Measurements from ENCODE around the gene ART5. TPM values are rescaled to one million over a fixed set of nuclear protein-coding genes. Genes with fewer than 3 reads are reported as not detected.
A peak's percentile ranks its signal among the peaks of the same experiment; 100 is the strongest.
"Not testable (repeated sequence)": the region's sequence is repeated elsewhere in the genome, so short reads cannot be mapped to it uniquely, and the experiment has no call there.

The ART5 gene
- polyA plus RNA-seq, 4 donors = 2.8 to 4.3 (median 3.5) TPM

DNA sequence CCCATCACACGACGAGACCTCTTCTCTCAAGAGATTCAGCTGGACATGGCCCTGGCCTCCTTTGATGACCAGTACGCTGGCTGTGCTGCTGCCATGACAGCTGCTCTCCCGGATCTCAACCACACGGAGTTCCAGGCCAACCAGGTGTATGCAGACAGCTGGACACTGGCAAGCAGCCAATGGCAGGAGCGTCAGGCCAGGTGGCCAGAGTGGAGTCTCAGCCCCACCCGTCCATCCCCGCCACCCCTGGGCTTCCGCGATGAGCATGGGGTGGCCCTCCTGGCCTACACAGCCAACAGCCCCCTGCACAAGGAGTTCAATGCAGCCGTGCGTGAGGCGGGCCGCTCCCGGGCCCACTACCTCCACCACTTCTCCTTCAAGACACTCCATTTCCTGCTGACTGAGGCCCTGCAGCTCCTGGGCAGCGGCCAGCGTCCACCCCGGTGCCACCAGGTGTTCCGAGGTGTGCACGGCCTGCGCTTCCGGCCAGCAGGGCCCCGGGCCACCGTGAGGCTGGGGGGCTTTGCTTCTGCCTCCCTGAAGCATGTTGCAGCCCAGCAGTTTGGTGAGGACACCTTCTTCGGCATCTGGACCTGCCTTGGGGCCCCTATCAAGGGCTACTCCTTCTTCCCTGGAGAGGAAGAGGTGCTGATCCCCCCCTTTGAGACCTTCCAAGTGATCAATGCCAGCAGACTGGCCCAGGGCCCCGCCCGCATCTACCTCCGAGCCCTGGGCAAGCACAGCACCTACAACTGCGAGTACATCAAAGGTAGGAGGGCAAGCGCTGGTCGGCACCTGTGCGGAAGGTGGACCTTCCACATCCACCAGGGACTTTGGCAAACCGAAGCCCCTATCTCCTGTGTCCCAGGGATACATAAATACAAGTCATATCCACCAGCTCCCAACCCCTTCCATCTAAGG, 18.1 kb upstream of the ART5 start:
- DNase-seq (ENCODE audit: low read depth in 4 of 4, low spot score in 3 of 4) = no peak

DNA sequence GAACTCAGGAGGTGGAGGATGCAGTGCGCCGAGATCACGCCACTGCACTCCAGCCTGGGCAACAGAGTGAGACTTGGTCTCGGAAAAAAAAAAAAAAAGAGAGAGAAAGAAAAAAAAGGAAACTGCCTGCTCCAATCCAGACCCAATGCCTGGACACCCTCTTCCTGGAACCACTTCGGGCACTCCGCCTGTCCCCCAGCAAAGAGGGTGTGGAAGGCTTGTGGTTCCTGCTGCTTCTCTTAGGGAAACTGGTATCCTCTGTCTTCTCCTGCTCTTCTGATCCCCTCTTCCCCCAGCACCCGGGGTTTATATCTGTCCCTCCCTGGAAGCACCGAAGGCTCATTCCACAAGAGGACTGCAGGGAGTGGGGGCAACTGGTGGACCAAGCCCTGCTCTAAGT, 16.5 kb upstream of the ART5 start:
- DNase-seq (ENCODE audit: low read depth in 4 of 4, low spot score in 3 of 4) = no peak

GRCh38 chr11:3657331-3657730, 15.5 kb upstream of the ART5 start:
- not testable (repeated sequence) for DNase-seq (ENCODE audit: low read depth in 4 of 4, low spot score in 3 of 4)

DNA sequence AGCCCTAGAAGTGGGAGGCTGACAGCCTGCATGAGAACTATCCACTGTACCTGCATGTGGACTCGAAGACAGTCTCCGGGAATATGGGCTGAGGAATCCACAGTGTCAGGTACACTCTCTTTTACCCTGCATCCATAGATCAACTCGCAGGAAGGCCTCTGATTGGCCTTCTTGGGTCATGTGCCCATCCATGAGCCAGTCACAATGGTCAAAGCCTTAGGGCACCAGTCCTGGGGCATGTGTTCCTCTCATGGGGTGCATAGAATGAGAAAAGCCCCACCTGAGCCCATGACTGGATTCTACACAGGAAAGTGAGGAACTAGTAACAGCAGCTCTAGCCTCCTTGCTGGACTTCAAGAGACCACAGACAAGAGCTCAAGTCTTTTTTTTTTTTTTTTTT, 13.8 kb upstream of the ART5 start:
- DNase-seq (ENCODE audit: low read depth in 4 of 4, low spot score in 3 of 4) = no peak

- not testable (repeated sequence) for DNase-seq (ENCODE audit: low read depth in 4 of 4, low spot score in 3 of 4)
These were observed 10.7 kb upstream of the ART5 start for GRCh38 chr11:3652514-3652913.

DNA sequence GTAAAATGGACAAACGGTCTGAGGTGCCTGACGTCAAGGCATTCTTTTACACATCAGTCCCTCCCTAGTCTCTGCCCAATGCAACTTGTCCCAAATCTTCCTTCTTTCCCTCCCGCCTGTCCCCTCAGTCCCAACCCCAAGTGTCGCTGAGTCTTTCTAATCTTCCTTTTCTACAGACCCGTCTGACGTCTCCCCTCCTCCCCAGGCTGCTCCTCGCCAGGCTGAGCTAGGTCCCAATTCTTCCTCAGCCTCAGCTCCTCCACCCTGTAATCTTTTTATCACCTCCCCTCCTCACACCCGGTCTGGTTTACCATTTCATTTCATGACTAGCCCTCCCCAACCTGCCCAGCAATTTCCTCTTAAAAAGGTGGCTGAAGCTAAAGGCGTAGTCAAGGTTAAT, 7.6 kb upstream of the ART5 start:
- DNase-seq (ENCODE audit: low read depth in 4 of 4, low spot score in 3 of 4) = not testable (repeated sequence)

DNA sequence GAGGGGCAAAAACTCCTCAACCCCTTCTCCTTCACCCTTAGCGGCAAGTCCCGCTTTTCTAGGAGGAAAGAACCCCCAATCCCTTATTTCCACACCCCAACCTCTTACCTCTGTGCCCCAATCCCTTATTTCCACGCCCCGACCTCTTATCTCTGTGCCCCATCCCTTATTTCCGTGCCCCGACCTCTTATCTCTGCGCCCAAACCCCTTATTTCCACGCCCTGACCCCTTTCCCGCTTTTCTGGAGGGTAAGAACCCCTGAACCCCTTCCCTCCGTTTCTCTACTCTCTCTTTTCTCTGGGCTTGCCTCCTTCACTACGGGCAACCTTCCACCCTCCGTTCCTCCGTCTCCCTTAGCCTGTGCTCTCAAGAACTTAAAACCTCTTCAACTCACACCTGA, 7.1 kb upstream of the ART5 start:
- not testable (repeated sequence) for DNase-seq (ENCODE audit: low read depth in 4 of 4, low spot score in 3 of 4)

- DNase-seq (ENCODE audit: low read depth in 4 of 4, low spot score in 3 of 4) = no peak
These were observed 3.8 kb upstream of the ART5 start for GRCh38 chr11:3645552-3645951.

GRCh38 chr11:3644817-3645235, 3.0 kb upstream of the ART5 start, which contains the start of gene ART1:
Gene ART1 (plus strand): TSS chr11:3645128. CDS start chr11:3659214, 14,086 bp downstream.
- DNase-seq (ENCODE audit: low read depth in 4 of 4, low spot score in 3 of 4) = no peak

GRCh38 chr11:3643102-3643546, 1.3 kb upstream of the ART5 start:
- not testable (repeated sequence) for DNase-seq (ENCODE audit: low read depth in 4 of 4, low spot score in 3 of 4)

GRCh38 chr11:3642071-3642951, 519 bp upstream of the ART5 start:
- DNase-seq (ENCODE audit: low read depth in 4 of 4, low spot score in 3 of 4) = peak; percentile 78 to 83 (median 80)

DNA sequence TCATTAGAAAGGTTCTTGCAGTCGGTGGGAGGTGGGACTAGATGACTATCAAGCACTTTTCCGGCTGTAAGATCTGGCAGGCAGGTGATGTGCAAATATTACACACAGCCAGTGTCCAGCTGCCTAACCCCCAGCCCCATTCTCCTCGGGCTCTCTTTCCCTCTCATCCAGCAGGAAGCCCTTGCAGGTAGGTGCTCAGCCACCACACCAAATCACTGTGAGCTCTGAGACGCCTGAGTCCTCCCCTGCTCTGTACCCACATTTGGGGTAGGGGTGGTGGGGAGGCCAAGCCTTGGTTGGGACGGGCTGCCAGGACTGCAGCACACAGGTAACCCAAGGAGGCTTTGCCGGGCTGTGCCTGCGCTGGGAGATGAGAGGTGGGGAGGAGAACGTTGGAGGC, 601 bp downstream of the ART5 start:
- no peak for DNase-seq (ENCODE audit: low read depth in 4 of 4, low spot score in 3 of 4)

DNA sequence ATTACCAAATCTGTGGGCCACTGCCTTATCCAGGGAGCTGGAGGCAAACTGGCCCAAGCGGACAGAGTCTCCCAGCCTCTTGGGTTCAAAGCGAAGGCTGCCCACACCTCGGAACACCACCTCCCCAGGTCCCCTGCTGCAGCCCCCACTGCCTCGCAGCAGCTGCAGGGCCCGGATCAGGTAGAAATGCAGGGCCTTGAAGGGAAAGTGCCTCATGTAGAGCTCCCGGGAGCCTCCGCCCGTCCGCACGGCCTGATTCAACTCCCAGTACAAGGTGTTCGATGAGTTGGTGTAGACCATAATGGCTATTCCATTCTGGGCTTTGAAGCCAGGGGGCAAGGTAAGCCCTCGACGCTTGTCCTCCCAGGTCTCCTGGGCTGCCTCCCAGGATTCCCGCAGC, 2.0 kb downstream of the ART5 start:
- no peak for DNase-seq (ENCODE audit: low read depth in 4 of 4, low spot score in 3 of 4)

DNA sequence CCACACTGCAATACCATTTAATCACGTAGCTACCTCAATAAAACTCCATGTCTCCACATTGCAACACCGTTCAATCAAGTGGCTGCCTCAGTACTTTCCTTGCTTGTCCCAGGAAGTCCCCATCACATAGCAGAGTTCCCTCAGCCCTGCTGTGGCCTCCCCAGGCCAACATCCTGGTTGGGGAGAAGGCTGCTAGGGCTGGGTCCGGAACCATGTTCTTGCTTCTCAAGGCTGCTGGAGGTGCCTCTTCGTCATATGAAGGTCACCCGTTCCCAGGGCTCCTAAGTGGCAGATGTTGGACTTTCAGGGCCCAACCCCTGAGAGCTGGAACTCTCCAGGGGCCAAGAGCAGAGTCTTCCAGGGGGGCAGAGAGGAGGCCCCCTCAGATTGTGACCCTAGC, 3.3 kb downstream of the ART5 start:
- no peak for DNase-seq (ENCODE audit: low read depth in 4 of 4, low spot score in 3 of 4)

DNA sequence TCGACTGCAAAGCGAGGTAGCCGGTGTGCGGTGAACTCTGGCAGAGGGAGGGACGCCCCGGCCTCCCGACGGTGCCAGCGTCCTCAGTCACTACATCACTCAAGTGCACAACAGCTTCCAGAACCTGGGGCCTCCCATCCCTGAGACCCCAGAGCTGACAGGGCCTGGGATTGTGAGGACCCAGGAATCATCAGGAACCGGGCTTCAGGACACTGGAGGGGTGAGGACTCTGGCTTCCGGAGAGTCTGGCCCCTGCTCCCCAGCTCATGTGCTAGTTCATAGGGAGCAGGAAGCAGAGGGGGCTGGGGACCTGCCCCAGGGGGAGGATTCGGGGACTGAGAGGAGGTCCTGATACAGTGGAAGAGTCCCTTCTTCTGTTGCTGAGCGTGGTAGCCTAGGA, 4.6 kb downstream of the ART5 start:
- no peak for DNase-seq (ENCODE audit: low read depth in 4 of 4, low spot score in 3 of 4)

- no peak for DNase-seq (ENCODE audit: low read depth in 4 of 4, low spot score in 3 of 4)
These were observed 6.0 kb downstream of the ART5 start for GRCh38 chr11:3635641-3636375.

DNA sequence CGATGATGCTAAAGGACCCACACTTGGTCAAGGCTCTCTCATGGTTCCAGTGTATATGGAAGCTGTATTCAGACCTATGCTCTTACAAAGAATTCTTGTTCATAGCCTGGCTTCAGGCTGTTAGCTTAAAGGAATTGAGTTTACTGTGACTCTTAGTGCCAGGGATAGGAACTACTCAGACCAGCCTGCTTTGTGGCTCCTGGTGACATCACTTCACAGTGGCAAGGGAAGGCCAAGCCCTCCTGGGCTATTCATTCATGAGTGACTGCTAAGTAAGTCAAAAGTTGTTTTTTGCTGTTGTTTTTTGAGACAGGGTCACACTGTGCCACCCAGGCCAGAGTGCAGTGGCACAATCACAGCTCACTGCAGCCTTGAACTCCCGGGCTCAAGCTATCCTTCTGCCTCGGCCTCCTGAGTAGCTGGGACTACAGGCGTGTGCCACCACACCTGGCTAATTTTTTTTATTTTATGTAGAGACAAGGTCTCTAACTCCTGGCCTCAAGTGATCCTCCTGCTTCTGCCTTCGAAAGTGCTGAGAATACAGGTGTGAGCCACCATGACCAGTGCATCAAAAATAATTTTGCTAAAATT, 9.6 kb downstream of the ART5 start:
- DNase-seq (ENCODE audit: low read depth in 4 of 4, low spot score in 3 of 4) = no peak

- DNase-seq (ENCODE audit: low read depth in 4 of 4, low spot score in 3 of 4) = no peak
These were observed 10.5 kb downstream of the ART5 start for GRCh38 chr11:3631331-3631730.

DNA sequence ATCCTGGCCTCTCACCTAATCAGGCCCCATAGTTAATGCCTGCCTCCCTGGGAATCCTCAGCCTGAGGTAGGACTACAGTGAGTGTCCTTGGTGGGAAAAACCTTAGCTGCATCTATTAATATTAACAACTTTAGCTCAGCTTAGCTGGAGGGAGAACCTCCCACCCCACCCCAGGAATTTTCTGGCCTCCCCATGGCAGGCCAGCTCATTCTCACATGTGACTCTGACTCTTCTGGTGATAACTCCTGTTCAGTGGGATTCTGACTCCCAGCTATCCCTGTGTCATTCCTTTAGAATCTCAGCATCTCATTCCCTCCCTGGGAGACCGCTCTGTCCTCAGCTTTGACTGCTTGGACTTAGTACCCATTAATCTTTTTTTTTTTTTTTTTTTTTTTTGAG, 14.5 kb downstream of the ART5 start:
- DNase-seq (ENCODE audit: low read depth in 4 of 4, low spot score in 3 of 4) = no peak

DNA sequence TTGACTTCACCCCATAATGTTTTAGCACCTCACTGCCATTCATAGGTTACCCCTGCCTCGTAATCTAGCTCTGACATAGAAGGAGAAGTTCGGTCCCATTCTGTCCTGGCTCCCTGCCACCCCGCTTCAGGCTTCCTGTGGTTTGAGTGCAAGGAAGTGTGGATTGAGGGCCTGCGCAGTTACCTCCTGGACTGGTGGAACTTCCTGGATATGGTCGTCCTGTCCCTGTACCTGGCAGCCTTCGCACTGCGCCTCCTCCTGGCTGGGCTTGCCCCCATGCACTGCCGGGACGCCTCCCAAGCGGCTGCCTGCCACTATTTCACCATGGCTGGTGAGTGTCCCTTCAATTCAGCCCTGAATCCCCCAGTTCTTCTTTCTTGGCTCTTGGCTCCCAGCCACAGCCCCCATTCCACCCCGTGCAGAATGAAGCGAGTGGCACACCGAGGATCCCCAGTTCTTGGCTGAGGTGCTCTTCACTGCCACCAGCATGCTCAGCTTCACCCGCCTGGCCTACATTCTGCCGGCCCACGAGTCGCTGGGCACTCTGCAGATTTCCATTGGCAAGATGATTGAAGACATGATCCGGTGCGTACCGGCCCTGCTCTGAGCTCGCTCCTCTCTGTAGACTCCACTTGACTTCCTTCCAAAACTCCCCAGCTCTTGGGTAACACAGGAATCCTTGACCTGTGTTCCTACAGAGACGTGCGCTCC, 15.4 kb downstream of the ART5 start:
- no peak for DNase-seq (ENCODE audit: low read depth in 4 of 4, low spot score in 3 of 4)

All from right renal pelvis (tissue), 4 donors.